ENCODE measurements around the gene TIMP1.

DNA sequence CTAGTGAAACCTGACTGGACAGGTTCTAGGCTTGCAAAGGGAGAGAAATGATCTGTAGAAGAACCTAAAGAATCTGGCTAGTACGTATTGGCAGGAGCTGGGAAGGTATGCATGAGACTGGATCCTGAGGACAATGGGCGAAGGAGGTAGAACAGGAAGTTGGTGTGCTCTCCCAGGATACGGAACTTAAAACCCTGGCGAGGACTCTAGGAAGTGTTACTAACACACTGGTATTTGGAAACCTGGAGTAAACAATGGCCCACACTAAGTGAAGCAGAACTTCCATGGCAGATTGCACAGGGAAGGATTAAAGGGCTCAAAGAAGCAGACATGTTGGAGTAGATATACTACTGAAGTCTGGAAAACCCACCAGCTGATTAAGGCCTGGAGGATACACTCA lies 28.3 kb downstream of the TIMP1 start:
- TF ChIP-seq, protein P1, sequence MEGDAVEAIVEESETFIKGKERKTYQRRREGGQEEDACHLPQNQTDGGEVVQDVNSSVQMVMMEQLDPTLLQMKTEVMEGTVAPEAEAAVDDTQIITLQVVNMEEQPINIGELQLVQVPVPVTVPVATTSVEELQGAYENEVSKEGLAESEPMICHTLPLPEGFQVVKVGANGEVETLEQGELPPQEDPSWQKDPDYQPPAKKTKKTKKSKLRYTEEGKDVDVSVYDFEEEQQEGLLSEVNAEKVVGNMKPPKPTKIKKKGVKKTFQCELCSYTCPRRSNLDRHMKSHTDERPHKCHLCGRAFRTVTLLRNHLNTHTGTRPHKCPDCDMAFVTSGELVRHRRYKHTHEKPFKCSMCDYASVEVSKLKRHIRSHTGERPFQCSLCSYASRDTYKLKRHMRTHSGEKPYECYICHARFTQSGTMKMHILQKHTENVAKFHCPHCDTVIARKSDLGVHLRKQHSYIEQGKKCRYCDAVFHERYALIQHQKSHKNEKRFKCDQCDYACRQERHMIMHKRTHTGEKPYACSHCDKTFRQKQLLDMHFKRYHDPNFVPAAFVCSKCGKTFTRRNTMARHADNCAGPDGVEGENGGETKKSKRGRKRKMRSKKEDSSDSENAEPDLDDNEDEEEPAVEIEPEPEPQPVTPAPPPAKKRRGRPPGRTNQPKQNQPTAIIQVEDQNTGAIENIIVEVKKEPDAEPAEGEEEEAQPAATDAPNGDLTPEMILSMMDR (IDR thresholded peaks at IDR 0.05; ENCODE audit: poor library complexity, severe bottlenecking), result no peak
- TF ChIP-seq EZH2 (IDR thresholded peaks at IDR 0.05; ENCODE audit: borderline replicate concordance, insufficient read depth, low read length, poor library complexity, severe bottlenecking), result no peak
- no peak for TF ChIP-seq TAF1 (IDR thresholded peaks at IDR 0.05; ENCODE audit: low read depth)
